Measurements from ENCODE around the gene CDH23. TPM values are rescaled to one million over a fixed set of nuclear protein-coding genes. Genes with fewer than 3 reads are reported as not detected.
A peak's percentile ranks its signal among the peaks of the same experiment; 100 is the strongest.

The CDH23 gene
- polyA plus RNA-seq, 1 experiment, result 0.01 TPM

- no peak for TF ChIP-seq CTCF (IDR thresholded peaks at IDR 0.05; ENCODE audit: low read depth, low read length)
- Histone ChIP-seq H3K9me3 (ENCODE audit: control insufficient read depth, insufficient read depth, low read length) (no peaks in the 10 kb centered on the region), H3K27ac (ENCODE audit: low read depth, low read length) (peak overlapping the region; percentile 98), H3K27me3 (ENCODE audit: control insufficient read depth, insufficient read depth, low read length) (no peaks in the 10 kb centered on the region), H3K4me3 (ENCODE audit: low read depth, low read length) (no peak overlapping the region)
- peak; percentile 100 for DNase-seq (ENCODE audit: low read depth, low spot score)
- POLR2A ChIA-PET, result interaction anchor here (1.0 to 3.1 kb wide), 4 partner anchors 10 to 413 kb away, joined by 4 to 40 read pairs (median 16); partner anchors contain the start of genes DDIT4 and PSAP
- CTCF ChIA-PET, result interaction anchor here (0.5 to 3.4 kb wide), 3 partner anchors 10 to 36 kb away, joined by 3 to 11 read pairs (median 3); partner anchors contain the start of gene PSAP
Observed at GRCh38 chr10:71860243-71861029, 463.7 kb downstream of the CDH23 start.

- no peak for TF ChIP-seq CTCF (IDR thresholded peaks at IDR 0.05; ENCODE audit: low read depth, low read length)
- H3K9me3 ChIP-seq (ENCODE audit: control insufficient read depth, insufficient read depth, low read length), result no peaks in the 10 kb centered on the region
- no peak for DNase-seq (ENCODE audit: low read depth, low spot score)
- CTCF ChIA-PET, result no interaction called here
- H3K27ac ChIP-seq (ENCODE audit: low read depth, low read length), result no peak overlapping the region
- POLR2A ChIA-PET, result no interaction called here
- H3K4me3 ChIP-seq (ENCODE audit: low read depth, low read length), result no peak overlapping the region
- no peaks in the 10 kb centered on the region for H3K27me3 ChIP-seq (ENCODE audit: control insufficient read depth, insufficient read depth, low read length)
Observed at GRCh38 chr10:71863203-71863602, 466.5 kb downstream of the CDH23 start.

- no peak for DNase-seq (ENCODE audit: low read depth, low spot score)
- no peaks in the 10 kb centered on the region for H3K9me3 ChIP-seq (ENCODE audit: control insufficient read depth, insufficient read depth, low read length)
- TF ChIP-seq CTCF (IDR thresholded peaks at IDR 0.05; ENCODE audit: low read depth, low read length), result no peak
- H3K27me3 ChIP-seq (ENCODE audit: control insufficient read depth, insufficient read depth, low read length), result no peaks in the 10 kb centered on the region
- no peak overlapping the region for H3K4me3 ChIP-seq (ENCODE audit: low read depth, low read length)
- H3K27ac ChIP-seq (ENCODE audit: low read depth, low read length), result no peak overlapping the region
- CTCF ChIA-PET, result no interaction called here
- POLR2A ChIA-PET, result interaction anchor here (0.7 kb wide), 1 partner anchor 536 kb away, joined by 9 read pairs; no protein-coding TSS in a partner anchor
Observed at GRCh38 chr10:71864911-71865361, 468.2 kb downstream of the CDH23 start.

Small RNA genes within 50 kb of the gene (small RNA-seq; reads per million reads assigned to genes)
- not detected for gene MIR7152 (ENCODE audit: insufficient read length, low read depth)
- 0.81 reads per million for gene RNU7-38P (ENCODE audit: insufficient read length, low read depth)

Other genes starting within 250 kb of the CDH23 start
- 8.1 and 10.2 TPM in 2 replicates for gene UNC5B, start 184.3 kb upstream of the CDH23 start, polyA plus RNA-seq (2011; rRNA removed)
- 2.4 and 3.8 TPM in 2 replicates for gene SLC29A3, start 77.7 kb upstream of the CDH23 start, polyA plus RNA-seq (2011; rRNA removed)